LNCaP clone FGC (cell line): ENCODE measurements around the gene NKTR.

Source experiments
- DNase-seq: peaks from one replicate; pipeline ENCODE4 v3.0.0-alpha.2; 2011; ENCODE audit warnings: low read depth
- H3K4me3 ChIP-seq: 2 replicates; pipeline ENCODE4 v1.5.1; 2011; ENCODE audit warnings: mild to moderate bottlenecking, low read depth, low read length, control low read depth
- CTCF ChIP-seq: IDR thresholded peaks from 2 replicates; pipeline ENCODE4 v1.5.1; 2012; ENCODE audit warnings: mild to moderate bottlenecking; ENCODE audit not compliant: control insufficient read depth, insufficient read depth; ENCODE audit errors: extremely low read depth

Gene NKTR

GRCh38 chr3:42689421-42690014 is 89.0 kb downstream of the NKTR start:
- no peak for TF ChIP-seq CTCF
- H3K4me3 ChIP-seq: no peak overlapping the region
- DNase-seq: no peak

- TF ChIP-seq CTCF: no peak
- no peak for DNase-seq
These were observed 89.7 kb downstream of the NKTR start for GRCh38 chr3:42690191-42690590.

GRCh38 chr3:42690766-42691680 is 90.5 kb downstream of the NKTR start:
- no peak overlapping the region for H3K4me3 ChIP-seq
- DNase-seq: no peak
- TF ChIP-seq CTCF: no peak

More at GRCh38 chr3:42690191-42690590, 89.7 kb downstream of the NKTR start:
- no peak overlapping the region for H3K4me3 ChIP-seq

GRCh38 chr3:42691816-42692666 is 91.6 kb downstream of the NKTR start:
- no peak overlapping the region for H3K4me3 ChIP-seq
- no peak for TF ChIP-seq CTCF
- no peak for DNase-seq

GRCh38 chr3:42692667-42693529 is 92.4 kb downstream of the NKTR start:
- no peak overlapping the region for H3K4me3 ChIP-seq
- no peak for DNase-seq
- TF ChIP-seq CTCF: no peak

- no peak for DNase-seq
These were observed 93.0 kb downstream of the NKTR start for GRCh38 chr3:42693530-42693930.

More at GRCh38 chr3:42693530-42693930, 93.0 kb downstream of the NKTR start:
- no peak overlapping the region for H3K4me3 ChIP-seq
- TF ChIP-seq CTCF: no peak
